GM23338 (cell line): ENCODE results near the gene CENPV.

Experiments used
- CREB1 ChIP-seq: fragments of 250-450 bp; sonication (Bioruptor Pico); IDR thresholded peaks from 2 replicates; pipeline ENCODE4 v1.5.0; 2020; ENCODE audit warnings: low read depth, mild to moderate bottlenecking, moderate library complexity
- EZH2 ChIP-seq: fragments of 200-600 bp; sonication (generic); IDR thresholded peaks from one replicate; pipeline ENCODE4 v1.8.0; 2017; ENCODE audit warnings: antibody characterized with exemption, mild to moderate bottlenecking, low read depth; ENCODE audit not compliant: unreplicated experiment
- EZH2phosphoT487 ChIP-seq: fragments of 200-600 bp; sonication (generic); IDR thresholded peaks from one replicate; pipeline ENCODE4 v1.8.1; 2018; ENCODE audit warnings: antibody characterized with exemption; ENCODE audit not compliant: unreplicated experiment
- JUNB ChIP-seq: IDR thresholded peaks from one replicate; pipeline ENCODE4 v1.6.1; 2016; ENCODE audit warnings: antibody characterized with exemption; ENCODE audit not compliant: unreplicated experiment
- NANOG ChIP-seq: IDR thresholded peaks from 2 replicates; pipeline ENCODE4 v1.6.1; 2016; ENCODE audit warnings: antibody characterized with exemption, borderline replicate concordance
- POLR2AphosphoS5 ChIP-seq: IDR thresholded peaks from 2 replicates; pipeline ENCODE4 v1.6.1; 2016; ENCODE audit warnings: antibody characterized with exemption, low read depth
- STAT1 ChIP-seq: IDR thresholded peaks from one replicate; pipeline ENCODE4 v1.6.1; 2016; ENCODE audit warnings: antibody characterized with exemption; ENCODE audit not compliant: unreplicated experiment
- ZNF331 ChIP-seq: fragments of 250-450 bp; sonication (Bioruptor Pico); IDR thresholded peaks from 2 replicates; pipeline ENCODE4 v1.5.0; 2020; ENCODE audit warnings: low read depth, mild to moderate bottlenecking, moderate library complexity
- TF ChIP-seq, protein P1 (sequence below), 2 experiments: fragments of 200-600 bp in 1 of 2; sonication (generic) in 1 of 2; conservative IDR thresholded peaks; 2 replicates each; pipeline versions ENCODE4 v1.5.1 to v1.6.1; 2016 to 2017; ENCODE audit warnings: antibody characterized with exemption in 2 of 2, low read depth in 2 of 2, mild to moderate bottlenecking in 2 of 2, moderate library complexity in 1 of 2
- TF ChIP-seq, protein P2 (sequence below): IDR thresholded peaks from one replicate; pipeline ENCODE4 v1.6.1; 2018; ENCODE audit warnings: antibody characterized with exemption; ENCODE audit not compliant: unreplicated experiment
- TF ChIP-seq, protein P3 (sequence below): IDR thresholded peaks from 2 replicates; pipeline ENCODE4 v1.6.1; 2016; ENCODE audit warnings: antibody characterized with exemption

DNA sequence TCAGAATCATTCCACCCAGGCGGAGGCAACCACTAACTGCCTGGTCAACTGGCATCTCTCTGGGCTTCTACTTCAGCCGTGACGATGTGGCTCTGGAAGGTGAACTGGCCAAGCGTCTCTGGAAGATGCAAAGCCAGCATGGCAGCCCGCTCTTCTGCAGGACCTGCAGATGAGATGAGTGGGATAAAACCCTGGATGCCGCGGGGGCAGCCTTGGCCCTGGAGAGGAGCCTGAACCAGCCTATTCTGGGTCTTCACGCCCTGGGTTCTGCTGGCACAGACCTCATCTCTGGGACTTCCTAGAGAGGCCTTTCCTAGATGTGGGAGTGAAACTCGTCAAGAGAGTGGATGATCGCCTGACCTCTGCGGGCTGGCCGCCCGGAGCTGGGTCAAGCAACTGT is 38.2 kb upstream of the CENPV start:
- TF ChIP-seq, protein P1, sequence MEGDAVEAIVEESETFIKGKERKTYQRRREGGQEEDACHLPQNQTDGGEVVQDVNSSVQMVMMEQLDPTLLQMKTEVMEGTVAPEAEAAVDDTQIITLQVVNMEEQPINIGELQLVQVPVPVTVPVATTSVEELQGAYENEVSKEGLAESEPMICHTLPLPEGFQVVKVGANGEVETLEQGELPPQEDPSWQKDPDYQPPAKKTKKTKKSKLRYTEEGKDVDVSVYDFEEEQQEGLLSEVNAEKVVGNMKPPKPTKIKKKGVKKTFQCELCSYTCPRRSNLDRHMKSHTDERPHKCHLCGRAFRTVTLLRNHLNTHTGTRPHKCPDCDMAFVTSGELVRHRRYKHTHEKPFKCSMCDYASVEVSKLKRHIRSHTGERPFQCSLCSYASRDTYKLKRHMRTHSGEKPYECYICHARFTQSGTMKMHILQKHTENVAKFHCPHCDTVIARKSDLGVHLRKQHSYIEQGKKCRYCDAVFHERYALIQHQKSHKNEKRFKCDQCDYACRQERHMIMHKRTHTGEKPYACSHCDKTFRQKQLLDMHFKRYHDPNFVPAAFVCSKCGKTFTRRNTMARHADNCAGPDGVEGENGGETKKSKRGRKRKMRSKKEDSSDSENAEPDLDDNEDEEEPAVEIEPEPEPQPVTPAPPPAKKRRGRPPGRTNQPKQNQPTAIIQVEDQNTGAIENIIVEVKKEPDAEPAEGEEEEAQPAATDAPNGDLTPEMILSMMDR (conservative IDR thresholded peaks at IDR 0.05; ENCODE audit: low read depth in 2 of 2), result no peak
- TF ChIP-seq EZH2, result no peak
- TF ChIP-seq POLR2AphosphoS5, result no peak
- TF ChIP-seq, protein P2, sequence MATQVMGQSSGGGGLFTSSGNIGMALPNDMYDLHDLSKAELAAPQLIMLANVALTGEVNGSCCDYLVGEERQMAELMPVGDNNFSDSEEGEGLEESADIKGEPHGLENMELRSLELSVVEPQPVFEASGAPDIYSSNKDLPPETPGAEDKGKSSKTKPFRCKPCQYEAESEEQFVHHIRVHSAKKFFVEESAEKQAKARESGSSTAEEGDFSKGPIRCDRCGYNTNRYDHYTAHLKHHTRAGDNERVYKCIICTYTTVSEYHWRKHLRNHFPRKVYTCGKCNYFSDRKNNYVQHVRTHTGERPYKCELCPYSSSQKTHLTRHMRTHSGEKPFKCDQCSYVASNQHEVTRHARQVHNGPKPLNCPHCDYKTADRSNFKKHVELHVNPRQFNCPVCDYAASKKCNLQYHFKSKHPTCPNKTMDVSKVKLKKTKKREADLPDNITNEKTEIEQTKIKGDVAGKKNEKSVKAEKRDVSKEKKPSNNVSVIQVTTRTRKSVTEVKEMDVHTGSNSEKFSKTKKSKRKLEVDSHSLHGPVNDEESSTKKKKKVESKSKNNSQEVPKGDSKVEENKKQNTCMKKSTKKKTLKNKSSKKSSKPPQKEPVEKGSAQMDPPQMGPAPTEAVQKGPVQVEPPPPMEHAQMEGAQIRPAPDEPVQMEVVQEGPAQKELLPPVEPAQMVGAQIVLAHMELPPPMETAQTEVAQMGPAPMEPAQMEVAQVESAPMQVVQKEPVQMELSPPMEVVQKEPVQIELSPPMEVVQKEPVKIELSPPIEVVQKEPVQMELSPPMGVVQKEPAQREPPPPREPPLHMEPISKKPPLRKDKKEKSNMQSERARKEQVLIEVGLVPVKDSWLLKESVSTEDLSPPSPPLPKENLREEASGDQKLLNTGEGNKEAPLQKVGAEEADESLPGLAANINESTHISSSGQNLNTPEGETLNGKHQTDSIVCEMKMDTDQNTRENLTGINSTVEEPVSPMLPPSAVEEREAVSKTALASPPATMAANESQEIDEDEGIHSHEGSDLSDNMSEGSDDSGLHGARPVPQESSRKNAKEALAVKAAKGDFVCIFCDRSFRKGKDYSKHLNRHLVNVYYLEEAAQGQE, result no peak
- no peak for TF ChIP-seq EZH2phosphoT487
- TF ChIP-seq, protein P3, sequence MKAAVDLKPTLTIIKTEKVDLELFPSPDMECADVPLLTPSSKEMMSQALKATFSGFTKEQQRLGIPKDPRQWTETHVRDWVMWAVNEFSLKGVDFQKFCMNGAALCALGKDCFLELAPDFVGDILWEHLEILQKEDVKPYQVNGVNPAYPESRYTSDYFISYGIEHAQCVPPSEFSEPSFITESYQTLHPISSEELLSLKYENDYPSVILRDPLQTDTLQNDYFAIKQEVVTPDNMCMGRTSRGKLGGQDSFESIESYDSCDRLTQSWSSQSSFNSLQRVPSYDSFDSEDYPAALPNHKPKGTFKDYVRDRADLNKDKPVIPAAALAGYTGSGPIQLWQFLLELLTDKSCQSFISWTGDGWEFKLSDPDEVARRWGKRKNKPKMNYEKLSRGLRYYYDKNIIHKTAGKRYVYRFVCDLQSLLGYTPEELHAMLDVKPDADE, result no peak
- TF ChIP-seq JUNB, result no peak
- TF ChIP-seq CREB1 (CRISPR knock-in tag), result no peak
- TF ChIP-seq NANOG, result no peak
- no peak for TF ChIP-seq ZNF331 (CRISPR knock-in tag)
- TF ChIP-seq STAT1, result no peak
